Jurkat, Clone E6-1 (cell line): Measurements from ENCODE around the gene TMEM26.
A peak's percentile ranks its signal among the peaks of the same experiment; 100 is the strongest.

Experiments used
- DNase-seq: peaks from one replicate; pipeline ENCODE4 v3.0.0-alpha.2; 2011; ENCODE audit warnings: low read depth, low spot score
- H3K4me3 ChIP-seq: 2 replicates; pipeline ENCODE4 v1.5.1; 2011; ENCODE audit warnings: mild to moderate bottlenecking, low read length, control low read depth, moderate library complexity

TMEM26 gene

DNA sequence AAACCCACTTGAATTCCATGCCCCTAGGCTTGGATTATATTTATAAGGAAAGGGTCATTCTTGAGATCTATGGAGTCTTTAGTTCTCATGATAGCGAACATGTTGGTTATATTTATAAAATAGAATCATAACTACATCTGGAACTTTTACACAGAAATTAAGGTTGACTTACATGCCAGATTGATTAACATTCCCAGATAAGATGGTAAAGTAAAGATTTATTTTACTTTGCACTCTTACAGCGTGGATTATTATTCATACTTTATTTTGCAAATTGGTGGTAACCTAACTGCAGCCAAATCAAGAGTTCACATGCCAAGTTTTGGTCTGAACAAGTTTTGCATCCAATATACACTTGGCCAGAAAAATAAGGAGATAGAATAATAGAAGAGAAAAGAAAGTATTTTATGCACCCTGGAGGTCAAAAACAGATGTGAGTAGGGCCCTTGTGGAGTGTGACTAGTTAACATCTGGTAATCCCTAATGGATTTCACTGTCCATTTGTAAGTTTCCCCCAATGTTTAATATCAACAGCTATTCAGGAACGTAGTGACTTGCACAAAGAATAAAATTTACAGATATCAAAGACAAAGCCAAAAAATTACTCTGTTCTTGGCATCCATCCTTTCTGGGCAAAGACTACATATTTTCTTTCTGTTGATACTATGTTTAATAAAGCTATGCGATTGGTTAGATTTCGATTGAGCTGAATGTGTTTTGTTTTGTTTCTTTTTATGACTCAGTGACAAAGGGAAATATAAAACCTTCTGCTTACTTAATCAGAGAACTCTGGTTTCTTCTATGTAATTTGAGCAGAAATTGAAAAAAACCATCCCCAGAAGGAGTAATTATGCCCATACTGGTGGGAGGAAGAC, 10.1 kb upstream of the TMEM26 start:
- no peak for DNase-seq
- no peak overlapping the region for H3K4me3 ChIP-seq

DNA sequence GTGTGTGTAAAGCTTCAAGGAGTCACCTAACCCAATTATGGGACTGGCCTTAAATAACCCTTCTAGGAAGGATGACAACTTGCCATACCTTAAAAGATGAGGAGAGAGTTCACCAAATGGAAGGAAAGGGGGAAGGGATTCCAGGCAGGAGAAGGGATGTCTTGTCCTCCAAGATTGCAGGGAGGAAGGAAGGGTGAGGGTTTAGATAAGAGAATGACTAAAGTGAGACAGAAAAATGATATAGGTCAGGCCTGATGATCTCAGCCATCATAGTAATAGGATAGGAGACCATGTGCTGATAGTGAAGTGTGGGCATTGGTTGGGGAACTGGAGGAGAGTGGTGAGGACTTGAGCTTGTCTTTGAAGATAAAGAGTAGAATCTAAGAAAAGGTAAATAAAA, 7.7 kb upstream of the TMEM26 start:
- no peak overlapping the region for H3K4me3 ChIP-seq
- no peak for DNase-seq

DNA sequence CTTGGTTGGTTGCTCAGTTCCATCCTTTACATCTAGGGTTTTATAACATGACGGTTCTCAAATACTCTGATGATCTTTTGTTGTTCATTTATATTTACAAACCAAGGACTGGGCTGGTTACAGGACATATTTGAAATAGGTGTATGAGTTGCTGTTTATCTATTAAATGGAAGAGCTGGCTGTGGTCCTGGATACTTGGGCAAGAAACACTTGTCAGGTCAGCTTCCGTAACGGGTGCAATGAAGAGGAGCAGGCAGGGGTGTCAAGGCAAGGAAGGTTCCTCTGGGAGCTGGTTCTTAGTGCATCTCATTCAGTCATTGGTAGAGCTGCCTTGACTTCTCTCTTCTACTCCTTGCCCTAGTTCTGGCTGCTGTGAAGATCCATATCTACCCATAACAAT, 4.8 kb upstream of the TMEM26 start:
- no peak for DNase-seq
- no peak overlapping the region for H3K4me3 ChIP-seq

DNA sequence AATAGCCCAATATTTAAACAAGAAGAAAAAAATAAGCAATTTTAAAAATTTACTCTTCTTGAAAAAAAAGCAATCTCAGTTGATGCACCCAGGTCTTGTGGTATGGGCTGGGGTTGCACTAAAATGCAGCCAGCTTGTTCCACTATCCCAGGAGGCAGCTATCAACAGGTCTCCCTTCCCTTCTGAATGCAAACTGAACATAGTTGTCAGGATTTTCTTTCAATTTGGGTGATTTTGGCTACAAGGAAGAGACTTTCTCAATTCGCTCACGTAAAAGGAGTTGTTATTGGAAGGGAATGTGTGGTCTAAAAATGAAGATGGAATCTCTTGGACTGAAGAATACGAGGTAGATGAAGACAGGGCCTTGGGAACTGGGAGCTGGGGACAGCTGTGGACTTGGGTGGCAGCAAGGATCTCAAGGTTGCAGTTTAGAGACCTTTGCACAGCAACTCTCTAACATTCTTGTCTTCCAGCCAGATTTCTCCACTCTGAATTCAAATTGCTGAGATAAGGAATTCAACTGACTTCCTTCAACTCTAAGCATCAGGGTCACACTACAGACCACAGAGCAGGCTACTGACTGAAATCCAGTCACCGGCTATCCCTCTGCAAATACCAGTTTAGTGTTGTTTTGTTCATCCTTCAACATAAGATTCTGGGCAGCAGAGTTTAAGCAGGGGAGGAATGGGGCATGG, 3.1 kb upstream of the TMEM26 start:
- no peak for DNase-seq
- H3K4me3 ChIP-seq = no peak overlapping the region

DNA sequence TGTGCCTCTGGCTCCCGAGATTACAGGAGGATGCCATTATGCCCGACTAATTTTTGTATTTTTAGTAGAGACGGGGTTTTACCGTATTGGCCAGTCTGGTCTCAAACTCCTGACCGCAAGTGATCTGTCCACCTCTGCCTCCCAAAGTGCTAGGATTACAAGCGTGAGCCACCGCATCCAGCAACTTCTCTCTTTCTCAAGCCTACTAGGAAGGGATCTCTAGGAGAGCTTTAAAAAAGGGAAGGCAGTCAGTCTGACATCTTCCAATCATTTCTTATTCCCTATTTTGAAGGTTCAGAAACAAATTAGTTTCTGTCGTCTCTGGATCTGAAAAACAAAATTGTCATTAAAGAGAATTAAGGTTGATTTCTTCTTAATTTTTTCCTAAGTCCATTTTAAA, 2.5 kb upstream of the TMEM26 start:
- H3K4me3 ChIP-seq = no peak overlapping the region
- no peak for DNase-seq

DNA sequence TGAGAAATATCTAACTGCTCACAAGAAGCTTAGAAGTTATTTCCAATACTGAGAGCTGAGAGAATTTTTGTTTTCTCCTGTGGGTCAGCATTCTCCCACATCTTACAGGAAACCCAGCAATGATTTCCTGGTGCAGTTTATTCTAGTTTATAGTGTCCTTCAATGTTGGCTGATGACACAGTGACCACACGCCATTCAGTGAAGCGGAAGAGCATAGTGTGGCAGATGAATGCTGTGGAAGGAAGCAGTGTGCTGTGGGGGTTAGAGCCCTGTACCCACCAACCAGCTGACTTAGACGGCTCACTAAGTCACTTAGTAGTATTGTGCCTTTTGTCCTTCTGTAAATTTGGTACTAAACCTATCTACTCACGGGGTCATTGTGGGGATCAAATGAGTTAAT, 1.4 kb upstream of the TMEM26 start:
- no peak for DNase-seq
- no peak overlapping the region for H3K4me3 ChIP-seq

DNA sequence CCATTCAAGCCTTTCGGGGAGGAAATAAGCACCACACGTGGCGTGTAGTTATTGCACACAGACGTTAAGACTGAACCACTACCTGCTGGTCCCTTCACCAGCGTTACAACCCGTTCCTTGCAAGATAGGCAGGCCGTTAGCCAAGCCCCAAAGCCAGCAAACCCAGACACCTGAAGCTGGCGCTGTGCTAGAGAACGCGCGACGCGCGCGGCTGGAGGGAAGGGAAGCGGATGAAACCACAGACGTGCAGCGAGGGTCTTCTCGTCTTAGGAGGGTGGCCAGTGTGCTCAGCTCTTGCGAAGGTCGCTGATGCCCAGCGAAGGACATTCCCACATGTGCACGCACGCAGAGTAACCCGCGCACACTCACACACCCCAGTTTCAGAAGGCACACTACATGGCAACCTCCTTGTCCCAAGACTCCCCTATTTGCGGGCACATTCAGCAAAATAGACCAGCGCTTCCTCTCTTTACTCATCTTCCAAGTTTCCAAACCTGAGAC, 980 bp downstream of the TMEM26 start:
- no peak for DNase-seq
- H3K4me3 ChIP-seq = no peak overlapping the region

DNA sequence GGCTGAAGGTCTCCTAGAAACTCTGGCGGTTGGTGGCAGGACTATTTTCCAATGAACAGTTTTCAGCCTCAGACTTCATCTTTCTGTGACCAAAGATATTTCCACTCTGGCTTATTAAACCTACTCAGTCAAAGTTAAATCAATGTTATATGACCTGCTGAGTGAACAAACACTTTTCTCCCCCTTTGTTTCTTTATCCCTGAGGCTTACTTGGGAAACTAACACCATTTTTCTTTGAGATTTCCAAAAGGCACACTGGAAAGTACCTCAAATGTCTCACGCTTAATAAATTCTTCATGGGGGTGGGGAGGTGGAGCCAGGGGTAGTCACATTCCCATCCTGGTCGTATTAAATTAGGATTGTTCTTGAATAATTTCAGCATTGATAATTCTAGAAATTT, 1.8 kb downstream of the TMEM26 start:
- DNase-seq = no peak
- no peak overlapping the region for H3K4me3 ChIP-seq

DNA sequence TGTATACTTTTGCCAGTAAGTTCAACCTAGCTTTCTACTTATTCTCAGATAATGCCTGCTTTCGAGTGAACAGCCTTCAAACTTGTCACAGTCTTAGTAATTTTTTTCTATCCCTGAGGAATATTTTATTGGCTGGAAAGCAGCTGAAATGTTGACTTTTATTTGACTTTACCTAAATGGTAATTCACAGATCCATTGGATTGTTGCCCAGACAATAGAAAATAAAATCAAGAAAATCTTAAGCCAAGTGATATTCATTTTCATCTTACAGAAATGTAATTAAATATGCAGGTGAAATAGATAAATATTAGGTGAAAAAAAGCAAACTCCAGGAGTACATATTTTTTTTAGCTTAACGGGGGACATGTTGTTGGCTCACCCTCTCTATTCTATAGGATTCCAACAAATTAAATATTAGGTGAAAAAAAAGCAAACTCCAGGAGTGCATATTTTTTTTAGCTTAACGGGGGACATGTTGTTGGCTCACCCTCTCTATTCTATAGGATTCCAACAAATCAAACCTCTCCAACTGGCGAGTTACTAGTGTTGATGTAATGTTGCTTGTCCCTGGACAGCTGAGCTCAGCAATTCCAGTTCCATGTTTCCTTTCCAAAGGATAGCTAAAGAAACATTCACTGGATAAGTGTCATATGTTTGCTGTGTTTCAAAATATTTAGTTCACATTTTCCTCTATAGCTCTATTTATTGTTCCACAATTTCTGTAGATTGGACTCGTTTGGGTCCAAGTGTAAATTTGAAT, 4.2 kb downstream of the TMEM26 start:
- H3K4me3 ChIP-seq = no peak overlapping the region

DNA sequence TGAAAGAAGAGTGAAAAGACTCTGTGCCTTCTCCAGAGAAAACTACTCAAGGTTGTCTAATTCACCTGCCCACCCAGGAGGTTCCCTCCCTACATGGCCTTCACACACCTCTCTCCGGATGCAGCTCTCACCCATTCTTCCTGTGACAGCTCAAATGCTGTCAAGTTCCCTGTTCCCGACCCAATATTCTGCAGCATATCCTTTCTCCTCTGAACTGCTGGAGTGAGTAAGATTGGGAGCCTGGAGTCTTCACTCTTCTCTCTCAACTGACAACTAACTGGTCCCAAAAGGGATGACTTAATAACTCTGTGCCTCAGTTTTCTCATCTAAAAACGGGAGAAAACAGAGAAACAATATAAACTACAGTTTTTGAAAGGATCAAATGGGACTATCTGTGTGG, 5.1 kb downstream of the TMEM26 start:
- no peak overlapping the region for H3K4me3 ChIP-seq
- no peak for DNase-seq

More for the DNA sequence above, 4.2 kb downstream of the TMEM26 start:
- no peak for DNase-seq

DNA sequence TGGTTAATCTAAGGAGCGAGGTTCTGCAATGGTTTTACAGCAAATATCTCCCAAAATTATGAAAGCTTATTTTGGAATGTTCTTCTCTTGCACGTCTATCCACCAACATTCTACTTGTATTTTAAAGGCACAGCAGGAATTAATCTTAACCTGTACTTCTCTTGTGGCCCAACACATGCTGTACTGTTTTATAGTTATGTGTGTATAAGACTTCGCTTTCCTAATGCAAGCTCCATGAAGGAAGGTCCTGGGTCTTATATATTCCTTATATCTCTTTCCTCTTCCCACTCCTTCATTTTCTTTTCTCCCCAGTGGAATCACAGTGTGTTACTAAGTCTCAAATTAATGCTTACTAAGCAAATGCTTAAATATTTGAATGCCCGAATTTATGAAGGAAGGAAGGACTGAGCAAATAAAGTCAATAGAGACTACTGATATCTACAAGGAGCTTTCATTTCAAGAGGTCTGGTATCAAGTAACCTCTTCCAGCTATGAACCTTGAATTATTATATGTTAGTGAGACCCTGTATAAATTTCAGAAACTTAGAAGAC, 14.0 kb downstream of the TMEM26 start:
- H3K4me3 ChIP-seq = no peak overlapping the region
- no peak for DNase-seq

DNA sequence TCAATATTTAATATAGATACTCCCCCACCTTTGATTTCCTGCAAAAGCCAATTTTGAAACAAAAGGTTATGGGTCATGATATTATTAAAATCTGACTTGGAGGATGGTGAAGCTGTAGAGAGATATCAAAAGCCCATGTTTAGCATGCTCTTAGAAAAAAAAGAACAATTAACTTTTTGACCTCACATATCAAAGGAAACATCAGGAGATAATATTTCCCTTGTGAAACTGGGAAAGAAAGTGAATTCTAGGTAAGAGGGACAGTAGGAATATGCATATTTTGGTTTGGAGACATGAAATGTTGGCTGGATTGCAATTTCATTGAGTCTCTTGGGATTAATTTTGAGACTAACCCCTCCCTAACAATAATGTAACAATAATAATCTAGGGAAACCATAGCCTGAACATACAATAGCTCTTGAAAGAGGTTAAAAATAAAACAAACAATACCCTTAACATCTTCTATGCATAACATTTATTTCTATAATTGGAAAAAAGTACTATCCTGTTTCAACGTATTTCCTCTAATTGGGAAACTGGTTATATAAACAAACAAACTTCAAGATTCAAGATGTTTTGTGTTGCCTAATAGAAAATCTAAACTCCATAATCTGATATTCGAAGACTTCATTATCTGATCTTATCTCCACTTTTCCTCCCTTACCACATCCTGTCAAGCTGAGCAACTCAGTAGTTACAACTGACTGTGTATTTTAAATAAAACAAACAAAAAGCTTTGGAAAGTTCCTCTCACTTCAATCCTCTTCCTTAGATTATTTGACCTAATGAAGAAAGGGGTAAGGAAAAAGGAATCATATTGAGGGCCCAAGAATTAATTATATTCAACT, 14.8 kb downstream of the TMEM26 start:
- DNase-seq = peak; percentile 76
- no peak overlapping the region for H3K4me3 ChIP-seq

DNA sequence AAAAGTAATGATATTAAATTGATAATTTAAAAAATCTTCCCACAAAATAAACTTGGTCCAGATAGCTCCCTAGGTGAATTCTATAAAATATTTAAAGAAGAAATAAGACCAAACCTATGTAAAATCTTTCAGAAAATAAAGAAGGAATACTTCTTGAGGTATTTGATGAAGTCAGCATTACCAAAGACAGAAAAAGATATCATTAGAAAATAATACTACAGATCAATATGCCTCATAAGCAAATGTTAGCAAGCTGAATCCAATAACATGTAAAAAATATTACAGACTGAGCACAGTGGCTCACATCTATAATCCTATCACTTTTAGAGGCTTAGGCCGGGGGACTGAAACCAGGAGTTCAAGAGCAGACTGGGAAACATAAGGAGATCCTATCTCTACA, 30.0 kb downstream of the TMEM26 start:
- H3K4me3 ChIP-seq = no peak overlapping the region
- no peak for DNase-seq

DNA sequence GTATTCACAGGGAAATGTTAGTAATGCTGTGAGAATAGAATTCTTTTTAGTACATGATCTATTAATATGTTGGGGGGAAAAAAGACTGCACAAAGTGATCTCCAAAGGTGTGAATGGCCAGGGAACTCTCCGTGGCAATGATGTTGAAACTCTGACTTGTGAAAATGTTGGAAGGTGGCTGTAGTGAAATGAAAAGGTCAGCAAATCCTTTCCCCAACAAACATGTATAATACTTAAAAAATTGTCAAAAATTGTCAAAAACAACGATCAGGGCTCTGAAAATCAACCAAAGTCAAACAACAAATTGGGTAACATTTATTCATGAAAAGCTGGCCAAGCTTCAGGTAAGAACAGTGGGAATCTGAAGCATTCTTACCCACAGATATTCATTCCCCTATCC, 35.5 kb downstream of the TMEM26 start:
- H3K4me3 ChIP-seq = no peak overlapping the region
- no peak for DNase-seq

DNA sequence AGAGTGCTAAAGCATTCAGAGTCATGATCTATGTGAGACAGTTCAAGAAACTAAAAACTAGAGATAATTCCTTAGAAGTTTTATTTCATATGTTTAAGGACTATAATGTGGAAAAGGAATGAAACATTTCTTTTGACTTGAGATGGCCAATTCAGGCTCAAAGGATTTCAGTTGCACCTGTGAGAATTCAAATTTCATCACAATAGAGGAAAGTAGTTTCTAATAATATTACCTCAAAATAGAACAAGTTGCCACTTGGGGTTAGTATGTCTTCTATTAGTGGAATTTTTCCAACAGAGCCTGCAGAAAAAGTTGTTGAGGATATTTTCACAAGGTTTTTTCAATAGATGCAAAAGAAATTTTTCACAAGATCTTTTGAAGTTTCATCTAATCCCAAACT, 37.4 kb downstream of the TMEM26 start:
- no peak for DNase-seq
- no peak overlapping the region for H3K4me3 ChIP-seq

DNA sequence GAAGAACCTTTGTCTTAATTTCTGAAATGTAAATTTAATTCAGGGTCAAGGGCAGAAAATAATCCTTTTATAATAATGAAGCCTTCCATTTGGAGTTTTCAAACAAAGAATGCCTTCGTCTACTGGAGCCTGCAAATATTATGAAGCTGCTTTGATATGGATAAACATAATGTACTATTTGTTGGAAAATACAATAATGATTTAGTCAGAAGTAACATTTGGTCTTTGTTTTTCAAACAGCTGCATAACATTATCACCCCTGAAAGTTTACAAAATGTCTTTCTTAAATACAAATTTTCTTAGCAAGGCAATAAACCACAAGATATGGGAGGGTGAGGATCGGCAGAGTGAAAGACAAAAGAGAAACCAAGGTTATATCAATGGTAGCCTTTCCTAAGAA, 41.5 kb downstream of the TMEM26 start:
- no peak overlapping the region for H3K4me3 ChIP-seq
- no peak for DNase-seq

DNA sequence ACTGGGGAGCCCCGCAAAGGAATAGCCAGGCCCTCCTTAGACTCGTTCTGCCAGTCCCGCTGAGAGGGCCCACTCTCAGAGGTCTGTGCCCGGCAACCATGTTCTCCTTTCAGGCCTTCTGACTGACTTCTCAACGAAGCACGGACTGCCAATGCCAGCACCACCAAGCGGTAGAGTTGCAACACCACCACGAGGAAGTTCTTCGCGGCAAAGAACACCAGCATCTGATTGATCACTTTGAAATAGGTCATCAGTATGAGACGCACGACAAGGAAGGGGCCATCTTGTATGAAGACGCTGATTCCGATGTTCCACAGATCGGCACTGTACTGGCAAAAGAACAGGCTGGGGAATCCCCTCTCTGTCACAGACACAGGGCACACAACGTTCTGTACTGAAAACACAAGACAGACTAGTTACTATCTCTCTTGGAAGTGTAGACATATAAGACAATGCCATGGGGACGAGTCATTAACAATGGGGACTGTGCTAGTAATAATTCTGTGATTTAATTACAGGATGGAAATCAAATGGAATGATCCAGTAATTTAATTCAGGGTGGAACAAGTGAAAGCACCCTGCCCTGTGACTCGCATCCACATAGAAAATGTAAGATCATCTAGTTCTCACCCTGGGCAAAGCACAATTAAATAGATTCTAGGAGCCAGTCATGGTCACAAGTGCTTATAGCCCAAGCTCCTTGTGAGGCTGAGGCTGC, 42.7 kb downstream of the TMEM26 start:
- no peak overlapping the region for H3K4me3 ChIP-seq
- DNase-seq = no peak

DNA sequence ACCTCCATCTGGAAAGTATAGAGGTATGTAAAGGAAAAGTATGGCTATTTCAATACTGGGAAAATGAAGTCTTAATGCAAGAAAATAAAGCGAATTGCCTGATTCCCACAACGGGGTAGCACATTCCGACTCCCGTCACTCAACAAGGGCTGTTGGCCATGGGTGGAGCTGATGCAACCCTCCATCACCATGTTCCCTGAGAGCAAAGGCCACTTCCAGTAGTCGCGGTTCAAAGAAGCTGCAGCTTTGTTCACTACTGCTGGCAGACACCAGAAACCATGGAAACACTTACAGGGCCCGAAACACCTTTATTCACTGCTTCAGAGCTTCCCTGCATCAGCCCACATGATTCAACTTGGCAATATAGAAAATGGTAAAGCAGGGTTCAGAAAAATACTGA, 44.0 kb downstream of the TMEM26 start:
- DNase-seq = no peak
- no peak overlapping the region for H3K4me3 ChIP-seq
